OCI-LY7 (cell line): ENCODE measurements around the gene RNU1-2. TPM values are rescaled to one million over a fixed set of nuclear protein-coding genes. Genes with fewer than 3 reads are reported as not detected.

Experiments
- BruUV-seq: library from RNA; stranded (reverse); fragments of 400-500 nt; replicated peaks from 2 replicates; lab custom pipeline; 2021; lab: Mats Ljungman, UMichigan
- CTCF ChIA-PET: fragments of 300-600 bp; sonication (Branson Sonifier 250); formaldehyde crosslinking; loops from one replicate; lab custom pipeline; 2022; ENCODE audit warnings: antibody characterized with exemption; ENCODE audit not compliant: unreplicated experiment; lab: Charles Lee
- POLR2A ChIA-PET: fragments of 300-600 bp; sonication (Branson Sonifier 250); formaldehyde crosslinking; loops from one replicate; lab custom pipeline; 2022; ENCODE audit warnings: antibody characterized with exemption; lab: Charles Lee
- DNase-seq: peaks from one replicate; pipeline ENCODE4 v3.0.0-alpha.2; 2015; ENCODE audit warnings: low spot score
- H2AFZ ChIP-seq: fragments of 200-600 bp; sonication (generic), shearing (Covaris generic); 2 replicates; pipeline ENCODE4 v1.6.1; 2014; ENCODE audit warnings: mild to moderate bottlenecking, antibody characterized with exemption, low read length, moderate library complexity
- H3K27ac ChIP-seq: fragments of 200-600 bp; sonication (generic); 2 replicates; pipeline ENCODE4 v1.5.1; 2014; ENCODE audit warnings: mixed run types, low read depth, mild to moderate bottlenecking, moderate library complexity, low read length, inconsistent platforms; ENCODE audit not compliant: poor library complexity, severe bottlenecking
- H3K36me3 ChIP-seq: fragments of 200-600 bp; sonication (generic); 2 replicates; pipeline ENCODE4 v1.6.1; 2014; ENCODE audit warnings: mild to moderate bottlenecking, antibody characterized with exemption, low read length, moderate library complexity, mixed read lengths; ENCODE audit not compliant: insufficient read depth
- H3K4me1 ChIP-seq: fragments of 200-600 bp; sonication (generic); 2 replicates; pipeline ENCODE4 v1.5.1; 2014; ENCODE audit warnings: mild to moderate bottlenecking, low read length; ENCODE audit not compliant: insufficient read depth, poor library complexity, severe bottlenecking
- H3K4me2 ChIP-seq: fragments of 200-600 bp; sonication (generic); 2 replicates; pipeline ENCODE4 v1.6.1; 2014; ENCODE audit warnings: mild to moderate bottlenecking, low read length
- H3K4me3 ChIP-seq: fragments of 200-600 bp; sonication (generic); 2 replicates; pipeline ENCODE4 v1.5.1; 2014; ENCODE audit warnings: mild to moderate bottlenecking, low read depth, low read length; ENCODE audit not compliant: poor library complexity, severe bottlenecking
- H3K79me2 ChIP-seq: fragments of 200-600 bp; sonication (generic); 2 replicates; pipeline ENCODE4 v1.6.1; 2016; ENCODE audit warnings: low read depth, mild to moderate bottlenecking, low read length, moderate library complexity, mixed read lengths; ENCODE audit not compliant: insufficient read depth
- H3K9me2 ChIP-seq: fragments of 200-600 bp; sonication (generic); 2 replicates; pipeline ENCODE4 v1.6.1; 2016; ENCODE audit warnings: mild to moderate bottlenecking, low read length, mixed read lengths; ENCODE audit not compliant: insufficient read depth
- H3K9me3 ChIP-seq: fragments of 200-600 bp; sonication (generic); 2 replicates; pipeline ENCODE4 v1.6.1; 2014; ENCODE audit warnings: mild to moderate bottlenecking, mixed run types, low read length, mixed read lengths
- H4K20me1 ChIP-seq: fragments of 200-600 bp; sonication (generic); 2 replicates; pipeline ENCODE4 v1.6.1; 2014; ENCODE audit warnings: mild to moderate bottlenecking, antibody characterized with exemption, low read length, moderate library complexity, mixed read lengths; ENCODE audit not compliant: insufficient read depth
- CTCF ChIP-seq: fragments of 200-600 bp; sonication (generic); conservative IDR thresholded peaks from 2 replicates; pipeline ENCODE4 v1.5.1; 2014; ENCODE audit warnings: mild to moderate bottlenecking, antibody characterized with exemption, low read length, moderate library complexity, mixed read lengths
- EZH2phosphoT487 ChIP-seq: fragments of 200-600 bp; sonication (generic); IDR thresholded peaks from 2 replicates; pipeline ENCODE4 v1.6.1; 2018; ENCODE audit warnings: low read depth, borderline replicate concordance, mild to moderate bottlenecking, mixed run types, antibody characterized with exemption, low read length, moderate library complexity, mixed read lengths
- intact Hi-C: fragments of 100-400 bp; cut with micrococcal nuclease; formaldehyde crosslinking; loops from one replicate; pipeline ENCODE4 v1.10.0; 2022; ENCODE audit not compliant: unreplicated experiment
- total RNA-seq, 2 experiments: library from RNA; depleted of rRNA in 1 of 2; stranded (reverse); fragments of >200 nt in 1 of 2; shearing (Covaris generic) in 1 of 2; gene quantifications; 2 replicates each; pipeline ENCODE4 v1.2.3, GENCODE V29; 2014 to 2022

The RNU1-2 gene
- total RNA-seq, 2 experiments from 2014 or later, result under 0.01 to 1,968 TPM

DNA sequence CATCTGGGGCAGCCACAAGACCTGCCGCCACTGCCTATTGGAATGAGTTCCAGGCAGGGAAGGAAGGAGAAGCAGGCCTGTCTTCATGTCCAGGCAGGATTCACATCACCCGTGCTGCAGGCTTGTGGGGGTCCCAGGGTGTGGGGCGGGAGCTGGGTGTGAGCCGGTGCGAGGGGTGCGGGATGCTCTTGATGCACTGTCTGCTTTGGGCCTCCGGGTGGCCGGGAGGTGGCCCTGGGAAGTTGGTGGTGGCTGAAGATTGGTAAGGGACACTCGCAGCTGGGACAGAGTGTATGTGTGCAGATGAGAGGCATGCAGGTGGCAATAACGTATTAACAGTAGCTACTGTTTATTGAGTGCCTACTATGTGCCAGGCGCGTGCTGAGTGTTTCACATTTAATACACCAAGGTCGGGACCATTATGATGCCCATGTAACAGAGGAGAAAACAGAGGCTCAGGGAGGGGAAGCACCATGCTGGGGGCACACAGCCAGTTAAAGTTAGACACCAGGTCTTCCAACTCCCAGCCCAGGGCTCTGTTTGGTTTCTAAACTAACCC, 29.2 kb downstream of the RNU1-2 start:
- Histone ChIP-seq H3K4me1 (peaks cover 17% of the 10 kb centered on the region), H3K27ac (no peak overlapping the region), H4K20me1 (no peaks in the 10 kb centered on the region), H3K4me2 (no peak overlapping the region), H3K79me2 (no peaks in the 10 kb centered on the region), H3K9me3 (no peaks in the 10 kb centered on the region), H3K36me3 (no peaks in the 10 kb centered on the region), H3K9me2 (no peaks in the 10 kb centered on the region), H2AFZ (no peak overlapping the region), H3K4me3 (no peak overlapping the region)
- intact Hi-C loops, result no loop called here
- CTCF ChIA-PET, result no interaction called here
- BruUV-seq, result no TSS peak
- POLR2A ChIA-PET, result interaction anchor here (0.5 kb wide), 1 partner anchor 84 kb away, joined by 3 read pairs; no protein-coding TSS in a partner anchor
- DNase-seq, result no peak
- peak; percentile 28; the same call in 1 of the 2 replicates for TF ChIP-seq CTCF
- TF ChIP-seq EZH2phosphoT487, result no peak

GRCh38 chr1:16925635-16926490, 30.1 kb downstream of the RNU1-2 start:
- no TSS peak for BruUV-seq
- peaks cover 17% of the 10 kb centered on the region for H3K4me1 ChIP-seq
- DNase-seq, result no peak
- no peaks in the 10 kb centered on the region for H3K9me3 ChIP-seq
- no peak overlapping the region for H3K27ac ChIP-seq
- H2AFZ ChIP-seq, result no peak overlapping the region
- H3K4me2 ChIP-seq, result no peak overlapping the region
- POLR2A ChIA-PET, result no interaction called here
- no peaks in the 10 kb centered on the region for H3K79me2 ChIP-seq
- H4K20me1 ChIP-seq, result no peaks in the 10 kb centered on the region
- no peak for TF ChIP-seq CTCF
- TF ChIP-seq EZH2phosphoT487, result no peak
- H3K36me3 ChIP-seq, result no peaks in the 10 kb centered on the region
- intact Hi-C loops, result no loop called here
- no peaks in the 10 kb centered on the region for H3K9me2 ChIP-seq
- CTCF ChIA-PET, result no interaction called here
- no peak overlapping the region for H3K4me3 ChIP-seq
